GM12891 (cell line): ENCODE results near the gene PFKFB3.

Source experiments
- DNase-seq: peaks from one replicate; pipeline ENCODE4 v3.0.0; 2011; ENCODE audit warnings: low spot score; ENCODE audit not compliant: insufficient read length
- FAIRE-seq: peaks from 2 replicates; lab custom pipeline; 2011; peaks lifted over from hg19 to GRCh38; lab: Jason Lieb, UNC
- PAX5 ChIP-seq: IDR thresholded peaks from 2 replicates; pipeline ENCODE4 v1.6.1; 2011; ENCODE audit warnings: low read length, moderate library complexity, mild to moderate bottlenecking; ENCODE audit not compliant: insufficient read depth, severe bottlenecking
- POLR2A ChIP-seq: IDR thresholded peaks from 2 replicates; pipeline ENCODE4 v1.6.1; 2011; ENCODE audit warnings: low read depth, low read length, control low read depth
- POLR2AphosphoS5 ChIP-seq: IDR thresholded peaks from 2 replicates; pipeline ENCODE4 v1.6.1; 2011; ENCODE audit warnings: low read depth, low read length, control low read depth
- POU2F2 ChIP-seq: IDR thresholded peaks from 2 replicates; pipeline ENCODE4 v1.6.1; 2011; ENCODE audit warnings: low read depth, mild to moderate bottlenecking, control low read depth, low read length, moderate library complexity
- SPI1 ChIP-seq: IDR thresholded peaks from 2 replicates; pipeline ENCODE4 v1.6.1; 2011; ENCODE audit warnings: low read depth, low read length, control low read depth
- TAF1 ChIP-seq: IDR thresholded peaks from 2 replicates; pipeline ENCODE4 v1.6.1; 2011; ENCODE audit warnings: low read depth, low read length, control low read depth

Gene PFKFB3

DNA sequence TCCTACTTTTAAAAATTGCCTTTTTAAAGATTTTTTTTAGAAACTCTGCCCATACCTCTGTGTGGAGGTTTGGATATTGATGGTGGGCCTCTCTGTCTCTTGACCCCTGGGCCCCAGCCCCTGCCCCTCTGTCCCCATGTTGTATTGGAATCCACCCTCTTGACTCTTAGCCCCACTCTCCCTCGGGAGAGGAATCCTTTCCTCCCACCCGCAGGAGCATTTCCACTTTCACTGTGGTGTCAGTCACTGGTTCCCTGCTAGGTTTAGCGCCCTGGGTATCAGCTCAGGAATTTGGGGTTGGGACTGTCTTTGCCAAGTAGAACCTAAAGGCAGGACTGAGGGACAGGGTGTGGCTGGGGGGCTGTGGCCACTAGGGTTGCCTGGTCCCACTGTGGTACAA, 10.1 kb downstream of the PFKFB3 start:
- no peak for FAIRE-seq
- no peak for TF ChIP-seq POLR2A
- TF ChIP-seq POU2F2 = no peak
- no peak for TF ChIP-seq PAX5
- no peak for TF ChIP-seq POLR2AphosphoS5
- TF ChIP-seq TAF1 = no peak
- TF ChIP-seq SPI1 = no peak
- DNase-seq = no peak

DNA sequence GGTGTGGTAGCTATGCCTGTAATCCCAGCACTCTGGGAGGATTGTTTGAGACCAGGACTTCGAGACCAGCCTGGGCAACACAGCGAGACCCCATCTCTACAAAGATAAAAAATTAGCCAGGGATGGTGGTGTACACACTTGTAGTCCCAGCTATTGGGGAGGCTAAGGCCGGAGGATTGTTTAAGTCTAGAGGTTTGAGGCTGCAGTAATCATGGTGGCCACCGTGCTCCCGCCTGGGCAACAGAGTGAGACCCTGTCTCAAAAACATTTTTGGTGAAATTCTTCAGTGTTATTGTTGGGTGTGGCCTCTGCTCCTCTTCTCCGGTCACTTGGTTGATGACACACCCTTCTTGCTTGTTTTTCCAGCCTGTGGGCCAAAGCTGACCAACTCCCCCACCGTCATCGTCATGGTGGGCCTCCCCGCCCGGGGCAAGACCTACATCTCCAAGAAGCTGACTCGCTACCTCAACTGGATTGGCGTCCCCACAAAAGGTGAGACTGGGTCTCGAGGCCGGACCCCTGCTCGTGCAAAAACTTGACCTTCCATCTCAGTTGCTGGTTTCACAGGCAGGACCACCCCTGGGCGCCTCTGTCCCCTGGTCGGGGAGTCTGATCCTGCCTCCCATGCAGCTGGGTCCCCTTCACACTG, 10.6 kb downstream of the PFKFB3 start:
- TF ChIP-seq SPI1 (no peak), POLR2AphosphoS5 (no peak), POU2F2 (no peak), PAX5 (no peak), TAF1 (no peak), POLR2A (no peak)
- FAIRE-seq = no peak
- no peak for DNase-seq

DNA sequence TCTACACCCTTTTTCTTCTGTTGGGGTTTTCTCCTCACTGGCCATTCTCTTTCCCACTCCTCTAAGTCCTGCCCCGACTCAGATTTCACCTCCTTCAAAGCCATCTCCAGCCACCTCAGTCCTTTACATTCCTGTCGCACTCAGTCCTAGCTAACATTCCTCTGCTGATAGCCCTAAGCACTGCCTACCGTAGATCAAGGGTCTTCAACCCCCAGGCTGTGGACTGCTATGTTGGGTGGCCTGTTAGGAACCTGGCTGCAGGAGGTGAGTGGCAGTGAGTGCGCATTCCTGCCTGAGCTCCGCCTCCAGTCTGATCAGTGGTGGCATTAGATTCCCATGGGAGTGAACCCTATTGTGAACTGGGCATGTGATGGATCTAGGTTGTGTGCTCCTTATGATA, 11.2 kb downstream of the PFKFB3 start:
- no peak for FAIRE-seq

DNA sequence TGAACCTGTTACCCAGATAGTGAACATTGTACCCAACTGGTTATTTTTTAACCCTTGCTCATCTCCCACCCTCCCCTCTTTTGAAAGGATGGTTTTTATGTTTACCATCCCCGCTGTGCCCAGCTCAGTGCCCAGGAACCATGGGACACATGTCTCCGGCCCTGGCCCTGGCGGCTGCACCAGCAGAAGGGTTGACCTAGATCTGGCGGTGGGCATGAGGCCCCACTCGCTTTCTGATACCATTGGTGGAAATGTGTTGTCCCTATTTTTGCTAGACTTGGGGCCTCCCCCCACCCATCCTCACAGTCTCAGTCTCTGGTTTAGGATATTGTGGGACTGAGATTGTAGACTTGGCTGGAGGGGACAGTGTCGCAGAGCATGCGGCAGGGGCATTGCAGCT, 11.9 kb downstream of the PFKFB3 start:
- FAIRE-seq (no peak), DNase-seq (no peak)
- TF ChIP-seq TAF1 = no peak
- TF ChIP-seq POU2F2 = no peak
- no peak for TF ChIP-seq PAX5
- no peak for TF ChIP-seq SPI1
- TF ChIP-seq POLR2AphosphoS5 = no peak
- TF ChIP-seq POLR2A = no peak

More for the DNA sequence above, 11.2 kb downstream of the PFKFB3 start:
- TF ChIP-seq POLR2AphosphoS5 = no peak
- TF ChIP-seq SPI1 = no peak
- no peak for TF ChIP-seq POU2F2
- no peak for TF ChIP-seq POLR2A
- TF ChIP-seq PAX5 = no peak
- TF ChIP-seq TAF1 = no peak
- no peak for DNase-seq

DNA sequence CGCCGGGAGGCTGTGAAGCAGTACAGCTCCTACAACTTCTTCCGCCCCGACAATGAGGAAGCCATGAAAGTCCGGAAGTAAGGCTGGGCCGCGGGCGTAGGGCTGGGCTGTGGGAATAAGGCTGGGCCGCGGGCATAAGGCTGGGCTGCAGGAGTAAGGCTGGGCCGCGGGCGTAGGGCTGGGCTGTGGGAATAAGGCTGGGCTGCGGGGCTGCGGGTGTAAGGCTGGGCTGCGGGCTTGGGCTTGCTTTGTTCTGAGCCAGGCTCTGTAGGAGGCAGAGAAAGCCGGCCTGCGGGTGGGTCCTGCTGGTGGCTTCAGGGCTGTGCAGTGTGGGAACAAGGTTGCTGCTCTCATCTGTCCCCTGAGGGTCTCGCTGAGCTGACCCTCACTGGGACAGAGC, 12.5 kb downstream of the PFKFB3 start:
- DNase-seq = no peak
- TF ChIP-seq TAF1 (no peak), POLR2A (no peak), POU2F2 (no peak)
- no peak for FAIRE-seq

DNA sequence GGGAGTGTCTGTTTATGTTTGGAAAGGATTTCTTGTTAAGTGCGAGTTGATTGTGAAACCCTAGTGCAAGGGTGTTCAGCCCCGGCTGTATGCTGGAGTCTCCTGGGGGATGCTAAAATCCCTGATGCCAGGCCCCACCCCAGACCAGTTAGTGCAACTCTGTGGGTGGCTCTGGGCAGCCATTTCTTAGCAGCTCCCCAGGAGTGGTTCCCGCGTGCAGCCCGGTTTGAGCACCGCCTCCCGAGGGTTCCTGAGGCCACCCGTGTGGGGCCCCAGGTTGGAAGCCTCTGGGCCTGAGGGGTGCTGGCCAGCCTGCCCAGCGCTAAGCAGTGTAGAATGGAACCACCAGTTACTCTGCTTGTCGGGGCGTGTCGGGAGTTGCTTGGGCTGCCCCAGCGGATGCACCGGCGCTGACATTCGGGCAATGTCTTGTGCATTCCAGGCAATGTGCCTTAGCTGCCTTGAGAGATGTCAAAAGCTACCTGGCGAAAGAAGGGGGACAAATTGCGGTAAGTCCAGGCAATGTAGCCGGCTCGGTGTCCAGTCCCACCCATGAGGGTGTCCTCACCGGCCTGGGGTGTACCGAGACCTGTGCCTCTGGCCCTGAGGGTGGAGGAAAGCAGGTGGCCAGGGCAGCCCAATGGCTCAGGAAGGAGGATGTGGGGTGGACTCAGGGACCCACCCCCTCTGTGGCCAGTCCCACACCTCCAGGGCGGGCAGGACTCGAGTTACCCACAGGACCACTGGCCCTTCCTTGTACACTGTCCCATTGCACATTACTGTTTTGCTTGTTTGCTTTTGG, 13.2 kb downstream of the PFKFB3 start:
- FAIRE-seq = no peak
- DNase-seq = no peak
- TF ChIP-seq TAF1 (no peak), PAX5 (no peak)

DNA sequence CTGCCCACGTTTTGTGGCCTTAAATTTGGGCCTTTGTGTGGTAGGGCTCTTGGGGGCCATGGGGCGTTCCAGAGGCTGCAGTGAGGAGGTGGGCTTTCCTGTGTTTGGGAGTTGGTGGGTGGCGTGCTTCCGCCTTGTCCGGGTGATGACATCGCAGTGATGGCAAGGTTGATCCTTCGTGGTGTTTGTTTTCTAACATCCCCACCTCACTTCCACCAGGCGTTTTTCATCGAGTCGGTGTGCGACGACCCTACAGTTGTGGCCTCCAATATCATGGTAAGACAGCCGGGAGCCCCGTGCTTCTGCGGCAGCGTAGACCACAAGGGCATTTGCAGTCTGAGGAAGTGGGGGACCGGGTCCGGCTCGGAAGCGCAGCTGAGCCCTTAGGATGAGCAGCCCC, 14.2 kb downstream of the PFKFB3 start:
- no peak for TF ChIP-seq POLR2A
- no peak for TF ChIP-seq SPI1
- TF ChIP-seq POU2F2 = no peak
- TF ChIP-seq PAX5 = no peak
- no peak for TF ChIP-seq POLR2AphosphoS5
- TF ChIP-seq TAF1 = no peak
- DNase-seq (no peak), FAIRE-seq (no peak)

DNA sequence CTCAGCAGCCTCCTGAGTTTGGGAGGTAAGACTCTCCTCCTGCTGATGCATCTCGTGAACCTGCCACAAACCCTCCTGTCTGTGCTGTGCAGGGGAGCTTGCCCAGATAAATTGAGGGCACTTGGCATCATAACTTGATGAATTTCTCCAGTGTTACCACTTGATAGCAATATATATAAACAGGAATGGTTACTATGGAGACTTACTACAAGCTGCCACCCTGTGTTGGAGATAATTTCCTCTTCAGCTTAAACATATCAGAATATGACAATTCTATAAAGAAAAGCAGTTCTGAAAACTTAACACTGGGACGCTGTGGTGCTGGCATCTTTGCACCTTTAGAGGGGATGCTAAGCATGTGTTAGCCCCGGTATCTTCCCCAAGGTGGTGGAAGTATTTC, 14.9 kb downstream of the PFKFB3 start:
- no peak for TF ChIP-seq PAX5
- no peak for TF ChIP-seq TAF1
- no peak for TF ChIP-seq SPI1
- TF ChIP-seq POU2F2 = no peak
- TF ChIP-seq POLR2A = no peak
- TF ChIP-seq POLR2AphosphoS5 = no peak
- DNase-seq (no peak), FAIRE-seq (no peak)

DNA sequence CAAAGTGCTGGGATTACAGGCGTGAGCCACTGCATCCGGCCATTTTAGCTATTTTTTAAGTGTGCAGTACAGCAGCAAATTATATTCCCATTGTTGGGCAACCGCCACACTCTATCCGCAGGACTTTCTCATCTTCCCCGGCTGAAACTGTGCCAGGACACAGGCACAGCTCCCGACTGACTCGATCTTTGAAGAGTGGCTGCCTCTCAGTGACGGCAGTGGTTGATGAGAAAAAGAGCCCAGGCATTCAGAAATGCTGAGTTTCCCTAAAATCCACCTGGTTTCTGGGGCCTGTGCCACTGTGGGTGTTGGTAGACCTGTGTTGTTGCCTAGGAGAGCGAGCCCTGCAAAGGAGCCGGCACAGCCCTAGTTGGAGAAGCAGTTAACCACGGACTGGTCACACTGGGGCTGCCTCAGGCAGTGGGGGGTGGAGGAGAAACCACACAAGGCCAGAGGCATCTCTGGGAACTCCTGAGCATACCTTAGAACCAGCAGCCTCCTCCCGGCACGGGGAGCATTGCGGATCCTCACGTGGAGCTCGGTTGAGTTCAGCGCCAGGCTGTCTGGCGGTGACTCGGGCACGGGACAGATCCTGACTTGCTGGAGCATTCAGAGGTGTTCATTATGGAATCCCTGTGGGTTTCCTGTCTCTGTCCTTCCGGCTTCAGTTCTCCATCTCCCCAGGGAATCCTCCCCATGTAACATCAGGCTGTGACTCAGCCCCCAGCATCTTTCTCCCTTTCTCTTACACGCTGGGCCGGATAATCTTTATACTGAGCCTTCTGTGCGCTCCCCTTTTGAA, 16.2 kb downstream of the PFKFB3 start:
- TF ChIP-seq TAF1 (no peak), POLR2A (no peak), PAX5 (no peak), POLR2AphosphoS5 (no peak), SPI1 (no peak), POU2F2 (no peak)
- no peak for DNase-seq
- no peak for FAIRE-seq
